Lung (tissue), 12 donors: ENCODE results near the gene ZNF22. TPM values are rescaled to one million over a fixed set of nuclear protein-coding genes. Genes with fewer than 3 reads are reported as not detected.

Experiments used
- ATAC-seq: fragments of 200-7000 bp; cut with Tn5 transposase; one replicate; pipeline ENCODE4 v1.9.1; 2020; ENCODE audit warnings: moderate number of reproducible peaks; ENCODE audit not compliant: insufficient read depth, low FRiP score
- DNase-seq, 3 donors: peaks; one replicate each; pipeline ENCODE4 v3.0.0-alpha.2; 2013 to 2017
- H3K27ac ChIP-seq, 2 donors: one replicate each; pipeline ENCODE4 v1.5.1; 2013; ENCODE audit warnings: mild to moderate bottlenecking in 2 of 2, moderate library complexity in 2 of 2, control low read depth in 1 of 2, inconsistent platforms in 1 of 2, low read depth in 1 of 2, low read length in 1 of 2
- H3K27me3 ChIP-seq, 3 donors: one replicate each; pipeline ENCODE4 v1.5.1; 2013; ENCODE audit warnings: low read length in 2 of 3; ENCODE audit not compliant: control insufficient read depth in 3 of 3, insufficient read depth in 3 of 3
- H3K36me3 ChIP-seq, 4 donors: one replicate each; pipeline ENCODE4 v1.5.1; 2013; ENCODE audit warnings: low read length in 4 of 4, mild to moderate bottlenecking in 1 of 4, moderate library complexity in 1 of 4; ENCODE audit not compliant: control insufficient read depth in 4 of 4, insufficient read depth in 4 of 4
- H3K4me1 ChIP-seq, 5 donors: one replicate each; pipeline ENCODE4 v1.5.1; 2013; ENCODE audit warnings: low read length in 5 of 5, mild to moderate bottlenecking in 2 of 5, moderate library complexity in 1 of 5; ENCODE audit not compliant: control insufficient read depth in 5 of 5, insufficient read depth in 5 of 5
- H3K4me3 ChIP-seq: one replicate; pipeline ENCODE4 v1.5.1; 2013; ENCODE audit warnings: mild to moderate bottlenecking, control low read depth, moderate library complexity
- H3K9ac ChIP-seq, 2 donors: one replicate each; pipeline ENCODE4 v1.5.1; 2013; ENCODE audit warnings: low read length in 2 of 2, control low read depth in 1 of 2; ENCODE audit not compliant: insufficient read depth in 1 of 2
- H3K9me3 ChIP-seq, 4 donors: one replicate each; pipeline ENCODE4 v1.5.1; 2013; ENCODE audit warnings: low read length in 3 of 4, mild to moderate bottlenecking in 1 of 4, moderate library complexity in 1 of 4; ENCODE audit not compliant: control insufficient read depth in 4 of 4, insufficient read depth in 3 of 4
- CTCF ChIP-seq: IDR thresholded peaks from 2 replicates; pipeline ENCODE4 v1.5.1; 2012; ENCODE audit warnings: mild to moderate bottlenecking; ENCODE audit errors: control extremely low read depth, extremely low read depth
- WGBS, 2 donors: extraction: QIAGEN DNeasy Blood & Tissue Kit; methylation state at CpG; one replicate each; pipeline ENCODE4 v1.1.7; 2013; 5-methylcytosine and 5-hydroxymethylcytosine counted together
- polyA plus RNA-seq, 2 donors: library from polyadenylated mRNA; stranded (reverse); fragments of 200-250 nt; gene quantifications; one replicate each; pipeline ENCODE4 v1.2.1, GENCODE V29; 2013
- total RNA-seq, 2 donors: library from RNA; depleted of rRNA in 1 of 2; stranded (reverse); fragments of >200 nt in 1 of 2; gene quantifications; one replicate each; pipeline ENCODE4 v1.2.1, GENCODE V29; 2014 to 2021
- donor health status: control.
- donor health status: control.
- donor health status: Bipolar disorder and iron deficiency.
- donor health status: healthy.
- donor health status: DM: yes; HTN: yes; CAD: no.

The ZNF22 gene
- total and polyA plus RNA-seq, 4 donors = 16.8 to 40.7 (median 18.2) TPM

GRCh38 chr10:44977287-44978212, 23.2 kb upstream of the ZNF22 start:
- peaks cover 0 to 55% (median 43%) of the 10 kb centered on the region in 5 donors for H3K4me1 ChIP-seq
- peak overlapping the region; percentile 87 to 95 for H3K27ac ChIP-seq
- WGBS, 2 donors = 47 to 59% methylated on average over 25 of the region's 25 CpGs
- H3K9me3 ChIP-seq = no peaks in the 10 kb centered on the region
- no peaks in the 10 kb centered on the region for H3K27me3 ChIP-seq
- H3K4me3 ChIP-seq = peak overlapping the region; percentile 67
- H3K36me3 ChIP-seq = peaks cover 0 to 2% (median 0%) of the 10 kb centered on the region in 4 donors
- DNase-seq (no peak), ATAC-seq (no peak)
- no peak for TF ChIP-seq CTCF
- H3K9ac ChIP-seq = peak overlapping the region; percentile 28 to 63

DNA sequence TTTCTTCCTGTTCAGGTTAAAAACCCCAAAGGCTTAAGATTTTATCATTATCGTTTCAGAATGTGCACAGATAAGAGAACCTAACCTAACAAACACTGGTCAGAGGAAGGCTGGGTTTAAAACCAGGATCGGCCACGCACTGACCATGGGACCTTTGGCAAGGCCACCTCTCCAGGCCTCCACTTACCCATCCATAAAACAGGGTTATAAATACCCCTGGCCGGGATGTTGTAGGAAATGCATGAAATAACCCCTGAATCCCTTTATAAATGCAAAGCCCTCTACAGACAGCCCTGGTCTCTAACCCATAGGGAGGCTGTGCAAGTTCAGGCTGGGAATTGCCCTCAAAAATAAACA, 22.5 kb upstream of the ZNF22 start:
- ATAC-seq (no peak), DNase-seq (no peak)
- Histone ChIP-seq H3K9me3 (no peaks in the 10 kb centered on the region), H3K27ac (peak overlapping the region; percentile 87 to 95), H3K4me3 (peak overlapping the region; percentile 67), H3K27me3 (no peaks in the 10 kb centered on the region), H3K36me3 (peaks cover 0 to 2% (median 0%) of the 10 kb centered on the region in 4 donors), H3K4me1 (peaks cover 0 to 55% (median 45%) of the 10 kb centered on the region in 5 donors), H3K9ac (peak overlapping the region; percentile 28 to 63)
- TF ChIP-seq CTCF = no peak
- 7 to 12% methylated on average over 4 of the region's 4 CpGs for WGBS, 2 donors

DNA sequence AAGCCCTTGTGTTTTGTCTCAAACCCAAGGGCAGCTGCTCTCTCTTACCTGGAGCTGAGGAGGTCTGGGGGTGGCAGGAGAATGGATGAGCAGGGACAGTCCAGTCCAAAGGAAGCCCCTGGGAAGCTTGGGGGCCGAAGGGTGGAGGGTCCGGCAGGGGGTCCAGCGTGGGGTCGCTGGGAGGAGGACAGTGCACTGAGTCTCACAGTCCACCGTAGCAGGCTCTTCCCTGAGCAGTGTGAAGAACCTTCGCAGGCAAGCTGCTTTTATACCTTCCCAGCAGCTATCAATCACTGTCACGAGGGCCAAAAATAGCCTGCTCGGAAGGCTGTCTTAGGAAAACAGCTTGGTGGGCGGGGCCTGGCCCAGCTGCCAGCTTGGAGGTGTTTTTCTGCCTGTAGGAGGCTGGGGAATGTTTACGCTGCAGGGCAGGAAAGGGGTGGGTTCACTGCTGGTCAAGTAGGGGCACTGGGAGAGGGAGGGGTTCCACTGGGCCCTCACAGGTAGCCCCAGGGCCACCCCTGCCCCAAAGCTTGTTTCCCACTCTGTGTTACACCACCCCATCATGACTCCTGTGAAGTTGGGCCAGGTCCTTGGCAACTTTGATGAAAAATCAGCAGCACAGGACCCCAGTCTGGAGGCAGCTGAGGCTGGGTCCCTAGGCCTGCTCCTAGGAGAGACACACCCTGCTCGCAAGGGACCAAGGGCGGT, 22.0 kb upstream of the ZNF22 start, which contains the start of gene DEPP1:
DEPP1 (minus strand) TSS at position 240 of the 711 bp plus-strand sequence. CDS start 779 bp downstream, outside the sequence.
- Histone ChIP-seq H3K4me3 (peak within 1 kb of the TSS; percentile 67), H3K4me1 (peaks cover 0 to 55% (median 46%) of the 10 kb centered on the region in 5 donors), H3K9me3 (no peaks in the 10 kb centered on the region), H3K27me3 (no peaks in the 10 kb centered on the region), H3K9ac (peak within 1 kb of the TSS; percentile 28 to 63), H3K27ac (peak within 1 kb of the TSS; percentile 87 to 95), H3K36me3 (peaks cover 0 to 2% (median 0%) of the 10 kb centered on the region in 4 donors)
- DNase-seq (peak; percentile 89 to 96 (median 90)), ATAC-seq (peak; percentile 61)
- WGBS, 2 donors = 14 to 15% methylated on average over 12 of the region's 12 CpGs
- peak; percentile 2 for TF ChIP-seq CTCF
